Activated T-helper 2 cell treated with anti-CD3 and anti-CD28 coated beads, Interferon-gamma antibody, Interleukin-2, Interleukin-4, amounts not matched to agents 10 μg/mL and 5 μg/mL and 100 μg/mL, durations not matched to agents 14 hours and 24 hours and 36 hours (primary cell): ENCODE measurements around the gene ADIPOR2. TPM values are rescaled to one million over a fixed set of nuclear protein-coding genes. Genes with fewer than 3 reads are reported as not detected.

Experiments
- DNase-seq: peaks from one replicate; pipeline ENCODE4 v3.0.0; 2021; ENCODE audit warnings: low spot score
- H3K27ac Mint-ChIP-seq: one replicate; pipeline ENCODE4 v1.8.0; 2021; ENCODE audit warnings: mixed read lengths
- H3K27me3 Mint-ChIP-seq: one replicate; pipeline ENCODE4 v1.8.0; 2021; ENCODE audit warnings: low read depth, mixed read lengths
- H3K36me3 Mint-ChIP-seq: one replicate; pipeline ENCODE4 v1.8.0; 2021; ENCODE audit warnings: low read depth, mixed read lengths
- H3K4me1 Mint-ChIP-seq: one replicate; pipeline ENCODE4 v1.8.0; 2021; ENCODE audit warnings: low read depth, mixed read lengths
- H3K4me3 Mint-ChIP-seq: one replicate; pipeline ENCODE4 v1.8.0; 2021; ENCODE audit warnings: low read depth, mild to moderate bottlenecking, moderate library complexity, mixed read lengths
- H3K9me3 Mint-ChIP-seq: one replicate; pipeline ENCODE4 v1.8.0; 2021; ENCODE audit warnings: mixed read lengths
- intact Hi-C: fragments of 100-400 bp; cut with micrococcal nuclease; formaldehyde crosslinking; loops from one replicate; pipeline ENCODE4 v1.15.1; 2023
- total RNA-seq: library from RNA; stranded (reverse); gene quantifications from 2 replicates; pipeline ENCODE4 v1.2.3, GENCODE V29; 2022

Gene ADIPOR2
- total RNA-seq, 1 donor from 2014 or later = 81.0 TPM

DNA sequence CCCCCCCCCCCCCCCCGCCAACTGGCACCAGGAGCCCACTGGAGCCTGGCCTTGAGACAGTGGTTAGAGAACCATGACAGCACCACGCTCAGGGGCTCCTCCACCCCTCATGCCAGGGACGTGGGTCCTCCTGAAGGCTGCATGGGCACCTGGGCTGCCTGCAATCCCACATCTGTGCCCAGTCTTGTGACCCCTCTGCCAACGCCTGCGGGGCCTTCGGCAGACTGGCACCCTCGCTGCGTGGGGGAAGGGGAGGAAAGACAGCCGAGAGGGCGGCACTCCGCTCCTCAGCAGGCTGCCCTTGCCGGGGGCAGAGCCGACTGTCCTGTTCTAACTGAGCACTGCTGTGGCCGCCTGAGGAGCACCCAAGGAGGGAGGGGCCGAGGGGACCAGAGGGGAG lies 135.5 kb downstream of the ADIPOR2 start:
- intact Hi-C loops = no loop called here
- no peak for DNase-seq
- Mint-ChIP-seq H3K4me3 (no peak overlapping the region), H3K27me3 (peaks cover 8% of the 10 kb centered on the region), H3K27ac (no peak overlapping the region), H3K9me3 (no peaks in the 10 kb centered on the region), H3K4me1 (no peaks in the 10 kb centered on the region), H3K36me3 (no peaks in the 10 kb centered on the region)

DNA sequence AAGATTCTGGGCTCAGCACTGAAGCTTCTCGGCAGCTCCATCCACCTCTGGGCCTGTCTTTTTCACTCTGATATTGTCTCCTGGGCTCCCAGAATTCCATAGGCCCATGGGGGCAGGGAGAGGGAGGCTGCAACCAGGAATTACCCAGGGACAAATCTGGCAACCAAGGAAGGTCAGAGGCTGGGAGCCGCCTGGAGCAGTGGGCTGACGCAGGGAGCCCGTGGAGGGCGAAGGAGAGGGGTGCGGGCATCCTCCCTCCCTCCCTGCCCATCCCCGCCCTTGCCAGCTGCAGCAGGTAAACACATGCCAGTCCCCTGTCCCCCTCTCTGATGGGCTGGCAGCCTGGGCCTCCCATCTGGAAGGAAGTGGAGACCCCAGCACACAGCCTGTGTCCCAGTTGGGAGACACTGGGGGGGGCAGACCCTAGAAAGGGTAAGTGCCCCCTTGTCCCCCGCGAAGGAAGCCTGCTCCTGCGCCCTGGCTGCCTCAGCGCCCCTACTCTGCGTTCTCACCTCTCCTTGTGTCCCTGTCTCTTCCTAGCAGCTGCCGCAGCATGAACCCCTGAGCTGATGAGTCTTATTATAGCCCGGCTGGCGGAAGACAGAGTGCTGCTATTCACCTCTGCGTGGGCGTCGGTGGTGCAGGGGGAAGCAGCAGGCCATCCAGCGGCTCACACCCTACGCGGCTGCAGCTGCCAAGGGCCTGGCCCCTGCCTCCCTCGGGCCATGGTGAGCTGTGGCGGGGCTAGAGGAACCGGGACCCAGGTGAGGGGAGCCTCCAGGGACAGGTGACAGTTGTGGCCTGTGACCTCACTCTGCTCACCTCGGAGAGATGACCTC lies 136.2 kb downstream of the ADIPOR2 start:
- Mint-ChIP-seq H3K27ac (no peak overlapping the region), H3K4me3 (no peak overlapping the region)

DNA sequence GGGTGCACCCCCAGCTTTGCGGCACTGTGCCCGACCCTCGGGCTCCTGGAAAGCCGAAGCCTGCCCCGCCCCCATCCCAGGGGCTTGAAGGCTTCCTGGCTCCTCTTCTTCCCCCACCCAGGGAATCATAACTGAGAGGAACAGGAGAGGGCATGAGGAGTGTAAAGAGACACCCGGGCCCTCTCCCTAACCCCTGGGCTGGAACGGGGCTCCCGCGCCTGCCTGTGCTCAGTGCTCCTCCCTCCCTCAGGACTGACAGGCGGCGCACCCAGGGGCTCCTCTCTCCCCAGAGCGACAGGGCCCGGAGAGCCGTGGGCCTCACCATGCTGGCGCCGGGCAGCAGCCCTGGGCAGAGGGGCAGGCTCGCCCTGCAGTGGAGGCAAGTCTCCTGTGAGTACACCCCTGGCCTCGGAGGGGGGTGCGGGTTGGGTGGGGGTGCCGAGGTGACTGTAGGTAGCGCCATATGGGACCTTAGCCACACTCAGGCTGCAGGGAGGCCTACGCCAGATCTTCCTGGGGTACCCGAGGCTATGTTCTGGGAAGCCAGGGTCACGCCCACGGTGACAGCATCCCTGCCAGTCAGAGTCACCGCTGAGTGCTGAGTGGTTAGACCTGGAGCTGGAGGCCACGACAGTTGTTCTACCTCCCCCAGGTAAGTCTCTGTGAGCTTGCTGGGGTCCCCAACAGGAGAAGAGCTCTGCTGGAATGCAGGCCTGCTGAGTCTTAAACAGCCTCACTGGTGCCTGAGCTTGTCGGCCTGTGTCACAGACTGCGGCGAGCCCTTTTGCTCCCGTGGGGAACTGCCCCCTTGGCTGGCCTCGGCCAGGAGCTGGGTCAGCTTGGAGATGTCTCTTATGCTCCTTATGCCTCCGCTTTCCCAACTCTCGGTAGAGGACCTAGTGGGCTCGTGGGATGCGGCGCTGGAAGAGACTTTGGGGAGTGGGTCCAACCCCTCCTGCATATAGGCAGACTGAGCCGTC lies 137.2 kb downstream of the ADIPOR2 start:
- Mint-ChIP-seq H3K27ac (no peak overlapping the region), H3K27me3 (peaks cover 11% of the 10 kb centered on the region), H3K4me1 (no peaks in the 10 kb centered on the region), H3K36me3 (no peaks in the 10 kb centered on the region), H3K4me3 (no peak overlapping the region), H3K9me3 (no peaks in the 10 kb centered on the region)
- intact Hi-C loops = no loop called here
- DNase-seq = no peak

More for the DNA sequence above, 136.2 kb downstream of the ADIPOR2 start:
- Mint-ChIP-seq H3K27me3 (peaks cover 13% of the 10 kb centered on the region), H3K4me1 (no peaks in the 10 kb centered on the region), H3K36me3 (no peaks in the 10 kb centered on the region), H3K9me3 (no peaks in the 10 kb centered on the region)
- DNase-seq = no peak
- intact Hi-C loops = no loop called here

DNA sequence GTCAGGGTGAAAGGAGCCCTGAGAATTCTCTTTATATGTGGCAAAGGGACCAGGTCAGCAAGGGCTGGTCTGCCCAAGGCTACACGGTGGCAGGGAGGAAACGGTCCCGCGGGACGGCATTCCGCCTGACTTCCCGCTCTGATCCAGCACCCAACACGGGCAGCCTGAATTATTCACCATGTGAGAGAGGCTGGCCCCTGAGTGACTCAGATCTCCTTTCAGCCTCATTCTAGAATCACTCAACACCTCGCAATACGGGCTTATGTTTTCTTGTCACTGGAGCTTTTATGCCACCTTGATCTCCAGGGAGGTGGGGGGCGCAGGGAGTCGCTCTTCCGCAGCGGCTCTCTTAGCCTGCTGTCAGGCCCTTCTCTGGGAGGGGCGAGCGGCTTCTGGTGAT lies 138.0 kb downstream of the ADIPOR2 start:
- no peaks in the 10 kb centered on the region for H3K36me3 Mint-ChIP-seq
- no peaks in the 10 kb centered on the region for H3K9me3 Mint-ChIP-seq

DNA sequence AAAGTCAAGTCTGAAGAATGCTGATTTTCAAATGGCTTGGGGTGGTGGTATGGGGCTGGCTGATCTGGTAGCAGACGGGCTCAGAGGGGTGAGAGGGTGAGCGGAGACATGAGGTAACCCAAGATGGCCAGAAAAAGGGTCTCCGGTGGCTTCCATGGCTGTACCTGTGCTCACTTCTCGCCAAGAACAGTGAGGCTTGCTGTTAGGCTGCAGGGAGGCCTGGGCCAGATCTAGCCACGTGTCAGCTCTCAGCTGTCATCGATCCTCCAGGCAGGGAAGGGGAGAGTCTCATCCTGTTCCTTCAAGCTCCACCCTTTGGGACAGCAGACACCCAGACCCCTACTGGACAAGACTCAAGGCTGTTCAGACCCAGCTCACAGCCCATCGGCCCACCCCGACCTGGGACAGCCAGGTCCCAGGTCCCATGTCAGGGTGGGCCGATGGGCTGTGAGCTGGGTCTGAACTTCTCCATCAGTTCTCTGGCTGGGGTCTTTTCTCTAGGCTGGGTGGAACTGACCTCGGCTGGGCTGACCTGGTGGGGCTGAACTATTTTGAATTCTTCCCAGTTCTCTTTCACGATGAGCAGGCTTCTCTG lies 138.5 kb downstream of the ADIPOR2 start:
- H3K4me1 Mint-ChIP-seq = no peaks in the 10 kb centered on the region
- no peak overlapping the region for H3K4me3 Mint-ChIP-seq
- no peaks in the 10 kb centered on the region for H3K36me3 Mint-ChIP-seq
- no peaks in the 10 kb centered on the region for H3K9me3 Mint-ChIP-seq
- H3K27me3 Mint-ChIP-seq = peaks cover 11% of the 10 kb centered on the region
- no peak for DNase-seq
- intact Hi-C loops = no loop called here
- H3K27ac Mint-ChIP-seq = no peak overlapping the region

More for the DNA sequence above, 138.0 kb downstream of the ADIPOR2 start:
- Mint-ChIP-seq H3K27ac (no peak overlapping the region), H3K27me3 (peaks cover 11% of the 10 kb centered on the region), H3K4me1 (no peaks in the 10 kb centered on the region), H3K4me3 (no peak overlapping the region)
- intact Hi-C loops = no loop called here
- DNase-seq = no peak

DNA sequence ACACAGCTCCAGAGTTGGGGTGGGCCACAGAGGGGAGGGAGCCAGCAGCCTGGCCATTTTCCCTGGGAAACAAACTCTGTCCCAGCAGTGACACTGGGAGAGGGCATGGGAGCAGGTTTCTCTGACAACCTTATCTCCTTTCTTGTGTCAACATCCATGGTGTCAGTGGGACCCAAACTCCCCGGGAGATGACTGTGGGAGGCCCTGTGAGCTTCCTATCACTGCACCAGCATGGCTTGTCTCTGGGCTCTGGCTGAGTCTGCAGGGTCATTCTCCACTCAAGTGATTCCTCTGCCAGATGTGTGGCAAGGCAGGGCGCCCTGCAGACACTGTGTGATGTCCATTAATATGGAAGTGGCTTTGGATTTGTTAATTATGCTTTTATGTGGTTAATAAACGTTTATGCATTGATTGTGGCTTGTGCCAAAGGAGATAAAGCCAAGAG lies 139.6 kb downstream of the ADIPOR2 start:
- Mint-ChIP-seq H3K27ac (no peak overlapping the region), H3K9me3 (no peaks in the 10 kb centered on the region), H3K4me1 (no peaks in the 10 kb centered on the region), H3K4me3 (no peak overlapping the region), H3K27me3 (peaks cover 11% of the 10 kb centered on the region), H3K36me3 (no peaks in the 10 kb centered on the region)
- no peak for DNase-seq
- intact Hi-C loops = no loop called here

DNA sequence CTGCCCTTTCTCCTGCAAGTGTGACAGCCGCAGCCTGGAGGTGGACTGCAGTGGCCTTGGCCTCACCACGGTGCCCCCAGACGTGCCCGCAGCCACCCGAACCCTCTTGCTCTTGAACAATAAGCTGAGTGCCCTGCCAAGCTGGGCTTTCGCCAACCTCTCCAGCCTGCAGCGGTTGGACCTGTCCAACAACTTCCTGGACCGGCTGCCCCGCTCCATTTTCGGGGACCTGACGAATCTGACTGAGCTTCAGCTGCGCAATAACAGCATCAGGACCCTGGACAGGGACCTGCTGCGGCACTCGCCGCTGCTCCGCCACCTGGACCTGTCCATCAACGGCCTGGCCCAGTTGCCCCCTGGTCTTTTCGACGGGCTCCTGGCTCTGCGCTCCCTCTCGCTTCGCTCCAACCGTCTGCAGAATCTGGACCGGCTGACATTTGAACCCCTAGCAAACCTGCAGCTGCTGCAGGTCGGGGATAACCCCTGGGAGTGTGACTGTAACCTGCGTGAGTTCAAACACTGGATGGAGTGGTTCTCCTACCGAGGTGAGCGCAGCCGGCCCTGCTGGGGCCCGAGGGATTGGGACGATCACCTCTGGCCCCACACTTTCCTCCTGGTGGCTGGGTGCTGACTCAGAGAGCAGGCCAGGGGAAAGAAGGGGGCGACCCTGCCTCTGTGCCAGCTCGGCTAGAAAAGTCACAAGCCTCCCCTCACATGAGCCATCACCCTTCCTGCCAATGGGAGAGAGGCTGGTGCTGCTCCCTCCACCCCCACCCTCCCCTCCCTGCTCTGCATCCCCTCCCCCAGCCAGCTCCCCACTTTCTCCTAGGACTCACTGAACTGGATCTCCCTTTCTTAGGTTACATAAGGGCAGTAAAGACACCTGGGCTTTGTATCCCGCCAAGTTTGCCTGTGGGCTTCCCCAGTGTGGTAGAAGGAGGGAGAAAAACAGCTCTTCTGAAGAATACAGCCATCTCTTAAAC lies 140.4 kb downstream of the ADIPOR2 start:
- H3K4me3 Mint-ChIP-seq = no peak overlapping the region
- DNase-seq = peak; percentile 18
- H3K27me3 Mint-ChIP-seq = peaks cover 11% of the 10 kb centered on the region
- H3K4me1 Mint-ChIP-seq = no peaks in the 10 kb centered on the region
- H3K9me3 Mint-ChIP-seq = no peaks in the 10 kb centered on the region
- intact Hi-C loops = no loop called here
- no peaks in the 10 kb centered on the region for H3K36me3 Mint-ChIP-seq
- no peak overlapping the region for H3K27ac Mint-ChIP-seq

DNA sequence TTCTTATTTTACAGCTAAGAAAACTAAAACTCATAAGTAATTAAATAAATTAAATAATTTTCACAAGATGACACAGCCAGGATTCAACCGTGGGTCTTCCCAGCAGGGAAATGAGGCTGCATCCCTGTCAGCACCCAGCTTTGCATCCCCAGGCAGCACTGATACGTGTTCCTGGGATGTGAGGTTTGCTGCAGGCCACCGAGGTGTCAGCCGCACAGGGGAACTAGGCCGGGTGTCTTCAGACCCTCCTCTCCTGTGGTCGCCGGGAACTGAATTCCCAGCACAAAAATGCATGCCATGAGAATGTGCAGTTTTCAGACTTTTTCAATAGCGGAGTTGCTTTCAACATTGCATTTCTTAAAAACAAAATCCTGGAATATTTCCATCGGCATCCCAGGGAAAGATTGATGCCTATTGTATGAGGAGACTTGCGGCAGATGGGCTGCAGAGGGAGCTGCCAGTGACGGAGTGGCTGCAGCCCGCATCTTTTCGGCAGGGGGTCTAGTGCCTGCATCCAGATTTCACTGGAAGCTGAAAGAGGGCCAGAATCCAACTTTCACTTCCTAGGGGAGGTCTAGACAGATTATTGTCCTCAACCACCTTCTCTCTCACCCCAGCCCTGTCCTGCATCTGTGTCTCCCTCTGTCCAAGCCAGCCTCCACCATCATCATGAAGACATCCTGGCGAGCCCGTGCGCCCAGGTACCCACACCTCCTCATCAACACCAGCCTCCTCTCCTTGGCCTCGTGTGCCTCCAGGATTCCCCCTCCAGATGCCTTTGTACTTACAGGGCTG lies 142.1 kb downstream of the ADIPOR2 start:
- no peaks in the 10 kb centered on the region for H3K4me1 Mint-ChIP-seq
- H3K4me3 Mint-ChIP-seq = no peak overlapping the region
- H3K27me3 Mint-ChIP-seq = peaks cover 11% of the 10 kb centered on the region
- H3K9me3 Mint-ChIP-seq = no peaks in the 10 kb centered on the region
- H3K36me3 Mint-ChIP-seq = no peaks in the 10 kb centered on the region
- intact Hi-C loops = no loop called here
- DNase-seq = no peak
- H3K27ac Mint-ChIP-seq = no peak overlapping the region

DNA sequence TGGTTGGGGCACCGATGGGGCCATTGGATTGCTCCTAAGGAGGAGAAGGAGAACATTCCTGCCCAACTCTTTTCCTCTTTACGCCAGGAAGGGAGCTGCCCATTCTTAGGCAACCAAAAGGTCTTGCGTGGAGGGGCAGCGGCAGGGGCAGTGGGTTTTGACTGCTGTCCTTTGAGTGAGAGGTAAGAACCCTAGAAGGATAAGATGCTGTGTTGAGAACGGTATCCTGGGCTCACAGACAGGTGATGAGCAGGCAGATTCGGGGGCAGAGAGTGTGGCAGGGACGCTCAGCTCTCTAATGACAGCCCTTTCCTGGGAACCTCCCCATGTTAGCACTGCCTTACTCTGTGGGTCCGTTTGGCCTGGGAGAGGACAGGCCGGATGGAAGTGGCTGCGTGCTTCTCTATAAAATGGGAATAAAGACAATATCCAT lies 142.7 kb downstream of the ADIPOR2 start:
- Mint-ChIP-seq H3K36me3 (no peaks in the 10 kb centered on the region), H3K27me3 (peaks cover 11% of the 10 kb centered on the region), H3K27ac (no peak overlapping the region), H3K9me3 (no peaks in the 10 kb centered on the region), H3K4me3 (no peak overlapping the region), H3K4me1 (no peaks in the 10 kb centered on the region)
- DNase-seq = no peak
- intact Hi-C loops = no loop called here

DNA sequence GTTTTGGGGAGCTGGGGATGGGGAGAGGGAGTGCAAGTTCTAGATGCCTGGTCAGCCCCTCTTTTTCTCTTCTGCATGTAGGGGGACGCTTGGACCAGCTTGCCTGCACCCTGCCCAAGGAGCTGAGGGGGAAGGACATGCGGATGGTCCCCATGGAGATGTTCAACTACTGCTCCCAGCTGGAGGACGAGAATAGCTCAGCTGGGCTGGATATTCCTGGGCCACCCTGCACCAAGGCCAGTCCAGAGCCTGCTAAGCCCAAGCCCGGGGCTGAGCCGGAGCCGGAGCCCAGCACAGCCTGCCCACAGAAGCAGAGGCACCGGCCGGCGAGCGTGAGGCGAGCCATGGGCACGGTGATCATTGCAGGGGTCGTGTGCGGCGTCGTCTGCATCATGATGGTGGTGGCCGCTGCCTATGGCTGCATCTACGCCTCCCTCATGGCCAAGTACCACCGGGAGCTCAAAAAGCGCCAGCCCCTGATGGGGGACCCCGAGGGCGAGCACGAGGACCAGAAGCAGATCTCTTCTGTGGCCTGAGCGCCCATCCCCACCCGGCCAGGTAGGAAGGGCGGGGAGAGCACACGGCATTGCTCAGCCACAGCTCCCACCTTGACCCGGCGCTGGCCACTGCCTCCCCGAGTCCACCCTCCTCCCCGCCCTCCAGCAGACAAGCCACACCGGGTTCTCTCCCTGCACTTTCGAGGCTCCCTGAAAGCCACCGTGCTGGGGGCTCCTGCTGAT lies 143.5 kb downstream of the ADIPOR2 start:
- Mint-ChIP-seq H3K4me1 (no peaks in the 10 kb centered on the region), H3K27ac (no peak overlapping the region), H3K27me3 (peaks cover 11% of the 10 kb centered on the region), H3K4me3 (no peak overlapping the region), H3K9me3 (no peaks in the 10 kb centered on the region), H3K36me3 (no peaks in the 10 kb centered on the region)
- DNase-seq = no peak
- intact Hi-C loops = no loop called here
